GM06990 (cell line): ENCODE data around the gene SLMAP.

Experiments used
- DNase-seq: peaks from one replicate; pipeline ENCODE4 v3.0.0-alpha.2; 2011; ENCODE audit not compliant: insufficient read length; ENCODE audit errors: extremely low read depth
- H3K27me3 ChIP-seq: replicated peaks from 2 replicates; pipeline ENCODE4 v1.6.0; 2011; ENCODE audit warnings: low read length; ENCODE audit not compliant: control insufficient read depth, insufficient read depth
- H3K36me3 ChIP-seq: 2 replicates; pipeline ENCODE4 v1.5.1; 2011; ENCODE audit warnings: low read length; ENCODE audit not compliant: control insufficient read depth, insufficient read depth
- H3K4me3 ChIP-seq: replicated peaks from 2 replicates; pipeline ENCODE4 v1.5.1; 2011; ENCODE audit warnings: low read depth, mild to moderate bottlenecking, control low read depth, low read length
- TF ChIP-seq, protein P1 (sequence below): IDR thresholded peaks from 2 replicates; pipeline ENCODE4 v1.5.1; 2011; ENCODE audit warnings: low read length, control low read depth, mild to moderate bottlenecking, inconsistent platforms; ENCODE audit not compliant: insufficient read depth, poor library complexity, severe bottlenecking

SLMAP gene

DNA sequence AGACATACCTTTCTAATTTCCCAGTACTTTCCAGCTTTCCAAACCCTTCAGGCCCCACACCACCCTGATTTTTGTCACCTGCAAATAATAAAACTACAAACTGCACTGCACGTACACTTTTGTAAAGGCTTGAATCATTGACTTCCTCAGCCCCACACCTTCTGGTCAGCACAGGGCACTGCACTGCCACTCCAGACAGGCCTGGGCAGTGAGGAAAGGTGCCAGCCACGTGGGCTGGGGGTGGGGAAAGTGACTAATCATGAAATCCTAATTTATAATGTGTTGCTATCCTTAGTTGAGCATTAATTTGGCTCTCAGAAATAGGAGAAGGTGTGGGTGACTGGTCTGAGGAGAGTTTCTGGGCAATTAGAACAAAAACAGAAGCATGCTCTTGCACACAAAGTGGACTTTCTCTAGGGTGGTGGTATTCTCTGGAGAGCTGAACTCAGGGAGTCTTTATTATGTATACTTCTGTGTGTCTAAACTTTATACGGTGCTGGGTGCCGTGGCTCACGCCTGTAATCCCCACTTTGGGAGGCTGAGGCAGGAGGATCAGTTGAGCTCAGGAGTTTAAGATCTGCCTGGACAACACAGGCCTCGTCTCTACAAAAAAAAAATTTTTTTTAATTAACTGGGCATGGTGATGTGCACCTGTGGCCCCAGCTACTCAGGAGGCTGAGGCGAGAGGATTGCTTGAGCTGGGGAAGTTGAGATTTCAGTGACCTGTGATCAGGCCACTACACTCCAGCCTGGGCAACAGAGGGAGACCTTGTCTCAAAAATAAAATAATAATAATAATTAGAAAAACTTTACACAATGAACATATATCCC lies 193.9 kb downstream of the SLMAP start:
- DNase-seq = no peak
- no peak overlapping the region for H3K4me3 ChIP-seq
- no peaks in the 10 kb centered on the region for H3K36me3 ChIP-seq
- H3K27me3 ChIP-seq = no peaks in the 10 kb centered on the region
- TF ChIP-seq, protein P1, sequence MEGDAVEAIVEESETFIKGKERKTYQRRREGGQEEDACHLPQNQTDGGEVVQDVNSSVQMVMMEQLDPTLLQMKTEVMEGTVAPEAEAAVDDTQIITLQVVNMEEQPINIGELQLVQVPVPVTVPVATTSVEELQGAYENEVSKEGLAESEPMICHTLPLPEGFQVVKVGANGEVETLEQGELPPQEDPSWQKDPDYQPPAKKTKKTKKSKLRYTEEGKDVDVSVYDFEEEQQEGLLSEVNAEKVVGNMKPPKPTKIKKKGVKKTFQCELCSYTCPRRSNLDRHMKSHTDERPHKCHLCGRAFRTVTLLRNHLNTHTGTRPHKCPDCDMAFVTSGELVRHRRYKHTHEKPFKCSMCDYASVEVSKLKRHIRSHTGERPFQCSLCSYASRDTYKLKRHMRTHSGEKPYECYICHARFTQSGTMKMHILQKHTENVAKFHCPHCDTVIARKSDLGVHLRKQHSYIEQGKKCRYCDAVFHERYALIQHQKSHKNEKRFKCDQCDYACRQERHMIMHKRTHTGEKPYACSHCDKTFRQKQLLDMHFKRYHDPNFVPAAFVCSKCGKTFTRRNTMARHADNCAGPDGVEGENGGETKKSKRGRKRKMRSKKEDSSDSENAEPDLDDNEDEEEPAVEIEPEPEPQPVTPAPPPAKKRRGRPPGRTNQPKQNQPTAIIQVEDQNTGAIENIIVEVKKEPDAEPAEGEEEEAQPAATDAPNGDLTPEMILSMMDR = no peak

DNA sequence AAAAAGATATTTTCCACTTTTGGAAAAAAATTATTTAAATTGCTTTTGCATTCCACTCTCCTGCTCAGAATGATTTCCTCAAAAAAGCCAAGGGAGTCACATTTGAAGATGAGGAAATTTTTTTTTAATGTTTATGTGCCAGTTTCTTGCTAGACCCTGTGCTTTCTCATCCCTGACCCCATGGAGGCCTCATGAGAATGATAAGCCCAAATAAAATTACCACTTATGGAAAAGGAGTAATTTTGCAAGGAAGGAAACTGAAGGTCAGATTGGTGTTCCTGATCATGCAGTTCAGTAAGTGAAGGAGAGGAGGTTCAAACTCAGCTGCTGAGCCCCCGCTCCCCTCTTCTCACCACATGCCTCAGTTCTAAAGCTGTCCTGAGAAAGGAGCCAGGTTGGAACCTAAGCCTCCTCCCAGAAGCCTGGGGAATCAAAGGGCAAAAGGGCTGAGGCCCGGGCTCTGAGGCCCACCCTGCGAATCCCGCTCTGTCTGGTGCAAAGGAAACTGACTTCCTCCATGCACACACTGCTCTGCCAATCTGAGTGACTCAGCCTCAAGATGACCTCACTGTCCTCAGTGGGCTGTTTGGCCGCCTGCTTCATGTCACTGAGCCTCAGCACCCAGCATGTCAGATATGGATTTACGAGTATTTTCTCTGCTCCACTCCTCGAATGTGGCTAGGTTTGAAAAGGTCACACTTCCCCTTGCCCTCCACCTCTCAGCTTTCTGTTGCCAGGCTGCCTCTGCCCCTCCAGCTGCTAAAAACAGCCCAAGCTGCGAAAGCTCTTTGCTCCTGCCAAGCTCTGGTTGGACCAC lies 195.2 kb downstream of the SLMAP start:
- Histone ChIP-seq H3K27me3 (no peaks in the 10 kb centered on the region), H3K36me3 (no peaks in the 10 kb centered on the region), H3K4me3 (no peak overlapping the region)
- DNase-seq = no peak
- TF ChIP-seq, protein P1 = no peak

DNA sequence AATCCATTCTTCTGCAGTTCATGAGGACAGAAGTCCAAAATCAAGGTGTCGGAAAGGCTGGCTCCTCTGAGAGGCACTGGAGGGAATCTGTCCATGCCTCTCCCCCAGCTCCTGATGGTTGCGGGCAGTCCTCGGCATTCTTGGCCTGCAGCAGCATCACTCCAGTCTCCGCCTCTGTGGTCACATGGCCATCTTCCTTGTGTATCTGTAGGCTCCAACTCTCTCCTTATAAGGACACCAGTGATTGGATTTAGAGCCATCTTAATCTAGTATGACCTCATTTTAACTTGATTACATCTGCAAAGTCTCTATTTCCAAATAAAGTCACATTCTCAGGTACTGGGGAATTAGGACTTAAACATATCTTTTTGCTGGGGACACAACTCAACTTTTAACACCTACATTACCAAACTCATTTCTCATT lies 196.1 kb downstream of the SLMAP start:
- Histone ChIP-seq H3K27me3 (no peaks in the 10 kb centered on the region), H3K36me3 (no peaks in the 10 kb centered on the region), H3K4me3 (no peak overlapping the region)
- no peak for DNase-seq
- TF ChIP-seq, protein P1 = no peak

DNA sequence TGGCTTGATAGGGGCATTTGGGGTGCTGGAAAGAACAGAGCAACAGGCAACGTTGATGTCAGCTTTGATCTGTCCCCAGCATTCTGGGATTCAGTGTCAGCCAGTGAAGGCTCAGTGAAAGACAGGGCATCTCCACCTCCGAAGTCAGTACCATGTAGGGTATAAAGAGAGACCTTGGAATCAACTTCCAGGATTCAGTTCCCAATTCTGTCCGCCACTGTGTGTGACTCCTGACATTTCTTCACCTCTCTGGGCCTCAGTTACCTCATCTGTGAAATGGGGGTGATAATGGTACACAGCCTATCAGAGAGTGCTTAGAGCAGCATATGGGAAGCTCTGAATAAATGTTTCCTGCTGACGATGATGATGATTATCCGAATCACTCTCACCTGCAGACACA lies 196.5 kb downstream of the SLMAP start:
- no peak overlapping the region for H3K4me3 ChIP-seq
- no peaks in the 10 kb centered on the region for H3K36me3 ChIP-seq
- H3K27me3 ChIP-seq = no peaks in the 10 kb centered on the region
- TF ChIP-seq, protein P1 = no peak
- no peak for DNase-seq

GRCh38 chr3:57953576-57953975 lies 197.5 kb downstream of the SLMAP start:
- DNase-seq = no peak
- TF ChIP-seq, protein P1 = no peak

More at GRCh38 chr3:57953576-57953975, 197.5 kb downstream of the SLMAP start:
- Histone ChIP-seq H3K36me3 (no peaks in the 10 kb centered on the region), H3K4me3 (no peak overlapping the region), H3K27me3 (no peaks in the 10 kb centered on the region)
